ENCODE results near the gene WIF1. TPM values are rescaled to one million over a fixed set of nuclear protein-coding genes. Genes with fewer than 3 reads are reported as not detected.

Gene WIF1
- polyA plus RNA-seq, 3 donors = not detected

DNA sequence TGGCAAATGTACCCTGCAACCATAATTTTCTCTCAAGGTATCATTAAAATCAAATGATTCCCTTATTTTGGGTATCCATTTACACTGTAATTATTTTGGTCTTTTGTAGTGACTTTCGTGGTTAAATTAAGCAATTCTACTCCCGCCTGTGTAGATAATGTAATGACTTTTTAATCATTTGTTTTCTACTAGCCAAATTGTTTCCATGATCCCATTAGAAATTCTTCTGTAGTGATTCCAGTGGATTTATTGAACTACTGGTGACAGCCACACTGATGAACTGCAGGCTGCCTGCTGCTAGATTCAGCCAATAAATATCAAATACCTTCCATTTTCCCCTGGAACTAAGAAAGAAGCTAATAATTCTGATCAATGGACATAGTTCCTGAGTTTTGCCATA is 96.0 kb downstream of the WIF1 start:
- no peak for DNase-seq
- Histone ChIP-seq H3K9me3 (replicated peaks in 1 of 2; ENCODE audit: control insufficient read depth in 1 of 2, insufficient read depth in 1 of 2, low read length in 2 of 2) (no peaks in the 10 kb centered on the region), H2AFZ (ENCODE audit: insufficient read depth, low read depth, low read length, poor library complexity, severe bottlenecking) (no peak overlapping the region), H3K36me3 (replicated peaks in 1 of 2; ENCODE audit: control insufficient read depth in 1 of 2, insufficient read depth in 2 of 2, low read length in 2 of 2) (no peaks in the 10 kb centered on the region), H3K4me1 (ENCODE audit: control insufficient read depth in 1 of 2, insufficient read depth in 2 of 2, low read length in 2 of 2) (no peaks in the 10 kb centered on the region), H4K20me1 (ENCODE audit: insufficient read depth, low read length) (no peaks in the 10 kb centered on the region), H3K27ac (ENCODE audit: low read depth in 1 of 2, low read length in 2 of 2) (no peak overlapping the region), H3K4me2 (replicated peaks; ENCODE audit: extremely low read depth, low read length, poor library complexity, severe bottlenecking) (no peak overlapping the region), H3K4me3 (replicated peaks in 1 of 3; ENCODE audit: low read depth in 2 of 3, low read length in 3 of 3) (no peak overlapping the region), H3K27me3 (ENCODE audit: control insufficient read depth in 2 of 2, insufficient read depth in 2 of 2, low read length in 2 of 2) (no peaks in the 10 kb centered on the region), H3K9ac (ENCODE audit: insufficient read depth, low read length, poor library complexity, severe bottlenecking) (no peak overlapping the region), H3K79me2 (ENCODE audit: insufficient read depth, low read length) (no peaks in the 10 kb centered on the region)
- no CpG with 5 or more reads among the region's 2 CpGs for WGBS (ENCODE audit: insufficient coverage)
- no peak overlapping the region for H3K4me3 Mint-ChIP-seq
- no peak overlapping the region for H3K27ac Mint-ChIP-seq
- no peaks in the 10 kb centered on the region for H3K4me1 Mint-ChIP-seq
- H3K9me3 Mint-ChIP-seq = peaks cover 0 to 8% (median 1%) of the 10 kb centered on the region in 7 donors
- TF ChIP-seq, protein P1, sequence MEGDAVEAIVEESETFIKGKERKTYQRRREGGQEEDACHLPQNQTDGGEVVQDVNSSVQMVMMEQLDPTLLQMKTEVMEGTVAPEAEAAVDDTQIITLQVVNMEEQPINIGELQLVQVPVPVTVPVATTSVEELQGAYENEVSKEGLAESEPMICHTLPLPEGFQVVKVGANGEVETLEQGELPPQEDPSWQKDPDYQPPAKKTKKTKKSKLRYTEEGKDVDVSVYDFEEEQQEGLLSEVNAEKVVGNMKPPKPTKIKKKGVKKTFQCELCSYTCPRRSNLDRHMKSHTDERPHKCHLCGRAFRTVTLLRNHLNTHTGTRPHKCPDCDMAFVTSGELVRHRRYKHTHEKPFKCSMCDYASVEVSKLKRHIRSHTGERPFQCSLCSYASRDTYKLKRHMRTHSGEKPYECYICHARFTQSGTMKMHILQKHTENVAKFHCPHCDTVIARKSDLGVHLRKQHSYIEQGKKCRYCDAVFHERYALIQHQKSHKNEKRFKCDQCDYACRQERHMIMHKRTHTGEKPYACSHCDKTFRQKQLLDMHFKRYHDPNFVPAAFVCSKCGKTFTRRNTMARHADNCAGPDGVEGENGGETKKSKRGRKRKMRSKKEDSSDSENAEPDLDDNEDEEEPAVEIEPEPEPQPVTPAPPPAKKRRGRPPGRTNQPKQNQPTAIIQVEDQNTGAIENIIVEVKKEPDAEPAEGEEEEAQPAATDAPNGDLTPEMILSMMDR (IDR thresholded peaks at IDR 0.05) = no peak
- no peaks in the 10 kb centered on the region for H3K36me3 Mint-ChIP-seq
- peaks cover 2 to 18% (median 3%) of the 10 kb centered on the region in 3 donors for H3K27me3 Mint-ChIP-seq (ENCODE audit: low read depth in 3 of 3)
- intact Hi-C loops (cut with micrococcal nuclease) = no loop called here

DNA sequence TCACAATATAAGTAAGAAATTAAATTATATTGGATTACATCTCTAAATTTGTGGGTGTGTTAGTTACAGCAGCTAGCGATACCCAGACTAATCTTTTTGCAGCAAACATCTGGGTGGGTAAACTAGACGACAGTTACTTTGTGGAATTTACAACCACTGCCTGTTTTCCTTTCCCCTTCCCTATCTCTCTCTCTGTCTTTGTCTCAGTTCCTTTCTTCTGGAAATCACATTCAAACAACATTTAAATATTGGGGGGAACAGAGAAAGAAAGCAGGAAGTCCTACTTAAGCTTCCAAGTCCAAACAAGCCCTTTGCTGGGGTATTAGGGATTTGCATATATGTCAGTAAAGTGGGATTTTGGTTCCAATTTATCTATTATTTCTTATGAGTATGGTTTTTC is 97.6 kb downstream of the WIF1 start:
- H3K36me3 Mint-ChIP-seq = no peaks in the 10 kb centered on the region
- H3K4me3 Mint-ChIP-seq = no peak overlapping the region
- H3K9ac ChIP-seq (ENCODE audit: insufficient read depth, low read length, poor library complexity, severe bottlenecking) = no peak overlapping the region
- no peaks in the 10 kb centered on the region for H3K27me3 ChIP-seq (ENCODE audit: control insufficient read depth in 2 of 2, insufficient read depth in 2 of 2, low read length in 2 of 2)
- DNase-seq = no peak
- H3K4me2 ChIP-seq (replicated peaks; ENCODE audit: extremely low read depth, low read length, poor library complexity, severe bottlenecking) = no peak overlapping the region
- H3K36me3 ChIP-seq (replicated peaks in 1 of 2; ENCODE audit: control insufficient read depth in 1 of 2, insufficient read depth in 2 of 2, low read length in 2 of 2) = no peaks in the 10 kb centered on the region
- peaks cover 0 to 4% (median 1%) of the 10 kb centered on the region in 7 donors for H3K9me3 Mint-ChIP-seq
- no peaks in the 10 kb centered on the region for H3K4me1 Mint-ChIP-seq
- no peak overlapping the region for H2AFZ ChIP-seq (ENCODE audit: insufficient read depth, low read depth, low read length, poor library complexity, severe bottlenecking)
- H3K27ac Mint-ChIP-seq = no peak overlapping the region
- H3K4me3 ChIP-seq (replicated peaks in 1 of 3; ENCODE audit: low read depth in 2 of 3, low read length in 3 of 3) = no peak overlapping the region
- H3K4me1 ChIP-seq (ENCODE audit: control insufficient read depth in 1 of 2, insufficient read depth in 2 of 2, low read length in 2 of 2) = no peaks in the 10 kb centered on the region
- H3K27ac ChIP-seq (ENCODE audit: low read depth in 1 of 2, low read length in 2 of 2) = no peak overlapping the region
- peaks cover 0 to 15% (median 2%) of the 10 kb centered on the region in 3 donors for H3K27me3 Mint-ChIP-seq (ENCODE audit: low read depth in 3 of 3)
- no peaks in the 10 kb centered on the region for H4K20me1 ChIP-seq (ENCODE audit: insufficient read depth, low read length)
- H3K79me2 ChIP-seq (ENCODE audit: insufficient read depth, low read length) = no peaks in the 10 kb centered on the region
- TF ChIP-seq, protein P1 (IDR thresholded peaks at IDR 0.05) = no peak
- no peaks in the 10 kb centered on the region for H3K9me3 ChIP-seq (replicated peaks in 1 of 2; ENCODE audit: control insufficient read depth in 1 of 2, insufficient read depth in 1 of 2, low read length in 2 of 2)
- intact Hi-C loops (cut with micrococcal nuclease) = no loop called here
- WGBS (ENCODE audit: insufficient coverage) = no CpG with 5 or more reads among the region's 2 CpGs
